Mesenchymal stem cell (in vitro differentiated cells and primary cell): ENCODE data around the gene DCAKD.

ENCODE experiments used
- DNase-seq: peaks from one replicate; pipeline ENCODE4 v3.0.0-alpha.2; 2013
- H2AFZ ChIP-seq: one replicate; pipeline ENCODE4 v1.6.1; 2013; ENCODE audit warnings: low read depth, mild to moderate bottlenecking, control low read depth, inconsistent platforms, low read length, moderate library complexity
- H2AK5ac ChIP-seq: 2 replicates; pipeline ENCODE4 v1.6.1; 2013; ENCODE audit warnings: low read length, moderate library complexity, mild to moderate bottlenecking, inconsistent platforms; ENCODE audit not compliant: severe bottlenecking
- H2BK120ac ChIP-seq: one replicate; pipeline ENCODE4 v1.6.1; 2013; ENCODE audit warnings: low read depth, mild to moderate bottlenecking, inconsistent platforms, low read length, moderate library complexity
- H2BK12ac ChIP-seq, 2 experiments: one replicate each; pipeline ENCODE4 v1.6.1; 2013; ENCODE audit warnings: inconsistent platforms in 2 of 2, low read length in 2 of 2, mild to moderate bottlenecking in 2 of 2, moderate library complexity in 2 of 2, control low read depth in 1 of 2
- H2BK15ac ChIP-seq: one replicate; pipeline ENCODE4 v1.6.1; 2013; ENCODE audit warnings: mild to moderate bottlenecking, low read depth, inconsistent platforms; ENCODE audit not compliant: poor library complexity, severe bottlenecking
- H2BK5ac ChIP-seq: 2 replicates; pipeline ENCODE4 v1.6.1; 2013; ENCODE audit warnings: low read depth, mild to moderate bottlenecking, low read length, control low read depth, inconsistent platforms; ENCODE audit not compliant: poor library complexity, severe bottlenecking
- H3K14ac ChIP-seq, 2 experiments: one replicate each; pipeline ENCODE4 v1.6.1; 2013; ENCODE audit warnings: inconsistent platforms in 2 of 2, low read length in 2 of 2, control low read depth in 1 of 2, mild to moderate bottlenecking in 1 of 2, moderate library complexity in 1 of 2
- H3K18ac ChIP-seq, 2 experiments: one replicate each; pipeline ENCODE4 v1.6.1; 2013; ENCODE audit warnings: inconsistent platforms in 2 of 2, low read length in 2 of 2, control low read depth in 1 of 2, low read depth in 1 of 2, mild to moderate bottlenecking in 1 of 2
- H3K23ac ChIP-seq, 2 experiments: one replicate each; pipeline ENCODE4 v1.6.1; 2013; ENCODE audit warnings: inconsistent platforms in 2 of 2, low read length in 2 of 2, mild to moderate bottlenecking in 2 of 2, moderate library complexity in 2 of 2, control low read depth in 1 of 2
- H3K27ac ChIP-seq: 2 replicates; pipeline ENCODE4 v1.5.1; 2013; ENCODE audit warnings: mild to moderate bottlenecking, moderate library complexity, low read length, control low read depth, inconsistent platforms; ENCODE audit not compliant: poor library complexity, severe bottlenecking
- H3K27me3 ChIP-seq, 2 experiments: 2 replicates each; pipeline versions ENCODE4 v1.6.1 to v1.7.0; 2013; ENCODE audit warnings: low read length in 2 of 2, mild to moderate bottlenecking in 2 of 2, moderate library complexity in 2 of 2, control low read depth in 1 of 2, inconsistent platforms in 1 of 2; ENCODE audit not compliant: control insufficient read depth in 1 of 2, insufficient read depth in 1 of 2
- H3K36me3 ChIP-seq, 2 experiments: 2 replicates each; pipeline versions ENCODE4 v1.6.1 to v1.7.0; 2013; ENCODE audit warnings: low read length in 2 of 2, control low read depth in 1 of 2, inconsistent platforms in 1 of 2, low read depth in 1 of 2, mild to moderate bottlenecking in 1 of 2; ENCODE audit not compliant: insufficient read depth in 2 of 2, control insufficient read depth in 1 of 2
- H3K4ac ChIP-seq, 2 experiments: one replicate each; pipeline ENCODE4 v1.6.1; 2013; ENCODE audit warnings: inconsistent platforms in 2 of 2, low read length in 2 of 2, mild to moderate bottlenecking in 2 of 2, moderate library complexity in 2 of 2, control low read depth in 1 of 2, low read depth in 1 of 2
- H3K4me1 ChIP-seq: 2 replicates; pipeline ENCODE4 v1.6.1; 2013; ENCODE audit warnings: low read depth, low read length, control low read depth; ENCODE audit not compliant: control insufficient read depth, insufficient read depth
- H3K4me2 ChIP-seq: 2 replicates; pipeline ENCODE4 v1.6.1; 2013; ENCODE audit warnings: low read length, mild to moderate bottlenecking, inconsistent platforms; ENCODE audit not compliant: poor library complexity, severe bottlenecking
- H3K4me3 ChIP-seq, 2 experiments: 2 replicates each; pipeline versions ENCODE4 v1.5.1 to v1.7.0; 2013; ENCODE audit warnings: low read length in 2 of 2, mild to moderate bottlenecking in 2 of 2, control low read depth in 1 of 2, low read depth in 1 of 2; ENCODE audit not compliant: insufficient read depth in 1 of 2
- H3K79me1 ChIP-seq: replicated peaks from 2 replicates; pipeline ENCODE4 v1.6.1; 2013; ENCODE audit warnings: mild to moderate bottlenecking, control low read depth, low read length, inconsistent platforms; ENCODE audit not compliant: poor library complexity, severe bottlenecking
- H3K9ac ChIP-seq: 2 replicates; pipeline ENCODE4 v1.7.0; 2013; ENCODE audit warnings: mild to moderate bottlenecking, low read length, moderate library complexity
- H3K9me3 ChIP-seq: 2 replicates; pipeline ENCODE4 v1.7.0; 2013; ENCODE audit warnings: mild to moderate bottlenecking, low read length; ENCODE audit not compliant: control insufficient read depth
- H4K8ac ChIP-seq: one replicate; pipeline ENCODE4 v1.6.1; 2013; ENCODE audit warnings: inconsistent platforms, mild to moderate bottlenecking, low read length, moderate library complexity
- H4K91ac ChIP-seq: one replicate; pipeline ENCODE4 v1.6.1; 2013; ENCODE audit warnings: mild to moderate bottlenecking, low read length, inconsistent platforms
- WGBS: methylation state at CpG from one replicate; pipeline ENCODE4 v1.1.7; 2013; ENCODE audit warnings: mixed read lengths; 5-methylcytosine and 5-hydroxymethylcytosine counted together

DCAKD gene

GRCh38 chr17:45006927-45007461, 44.4 kb downstream of the DCAKD start:
- Histone ChIP-seq H3K36me3 (no peaks in the 10 kb centered on the region), H3K4me2 (no peak overlapping the region), H3K14ac (no peak overlapping the region), H3K9ac (no peak overlapping the region), H3K4ac (no peak overlapping the region), H2BK12ac (no peak overlapping the region), H3K23ac (no peak overlapping the region), H2BK5ac (no peak overlapping the region), H3K27ac (no peak overlapping the region), H3K79me1 (no peaks in the 10 kb centered on the region), H4K91ac (no peak overlapping the region), H2AFZ (no peak overlapping the region), H2AK5ac (no peak overlapping the region), H3K4me1 (peaks cover 6% of the 10 kb centered on the region), H2BK15ac (no peak overlapping the region), H3K9me3 (no peaks in the 10 kb centered on the region), H3K4me3 (no peak overlapping the region), H3K18ac (no peak overlapping the region), H3K27me3 (peaks cover 27 to 46% of the 10 kb centered on the region in 2 experiments), H4K8ac (no peak overlapping the region), H2BK120ac (no peak overlapping the region)
- DNase-seq: no peak
- 40% methylated on average over 3 of the region's 10 CpGs for WGBS

- H2BK15ac ChIP-seq: no peak overlapping the region
- H3K79me1 ChIP-seq: no peaks in the 10 kb centered on the region
- peaks cover 6% of the 10 kb centered on the region for H3K4me1 ChIP-seq
- H3K36me3 ChIP-seq: no peaks in the 10 kb centered on the region
- H4K91ac ChIP-seq: no peak overlapping the region
- H3K27me3 ChIP-seq: peaks cover 27 to 47% of the 10 kb centered on the region in 2 experiments
- no peak for DNase-seq
- no peak overlapping the region for H2AK5ac ChIP-seq
- no peak overlapping the region for H3K9ac ChIP-seq
- no peak overlapping the region for H3K4ac ChIP-seq
- no peak overlapping the region for H2AFZ ChIP-seq
- no peak overlapping the region for H2BK12ac ChIP-seq
- H3K18ac ChIP-seq: no peak overlapping the region
- H3K9me3 ChIP-seq: no peaks in the 10 kb centered on the region
- no peak overlapping the region for H3K14ac ChIP-seq
- H3K23ac ChIP-seq: no peak overlapping the region
- 100% methylated on average over 1 of the region's 2 CpGs for WGBS
- H3K4me2 ChIP-seq: no peak overlapping the region
- no peak overlapping the region for H4K8ac ChIP-seq
- no peak overlapping the region for H3K27ac ChIP-seq
- H3K4me3 ChIP-seq: no peak overlapping the region
- no peak overlapping the region for H2BK120ac ChIP-seq
- H2BK5ac ChIP-seq: no peak overlapping the region
Measured at GRCh38 chr17:45005700-45006099, 45.7 kb downstream of the DCAKD start.

- no peak overlapping the region for H2AK5ac ChIP-seq
- H3K14ac ChIP-seq: no peak overlapping the region
- H3K79me1 ChIP-seq: no peaks in the 10 kb centered on the region
- H2BK12ac ChIP-seq: no peak overlapping the region
- peaks cover 6% of the 10 kb centered on the region for H3K4me1 ChIP-seq
- WGBS: no CpG with 5 or more reads among the region's 3 CpGs
- H2BK15ac ChIP-seq: peak overlapping the region; percentile 8
- no peak overlapping the region for H4K91ac ChIP-seq
- H3K36me3 ChIP-seq: no peaks in the 10 kb centered on the region
- H3K9ac ChIP-seq: no peak overlapping the region
- H3K4ac ChIP-seq: no peak overlapping the region
- H3K27me3 ChIP-seq: peaks cover 27 to 50% of the 10 kb centered on the region in 2 experiments
- no peak overlapping the region for H4K8ac ChIP-seq
- no peak for DNase-seq
- no peak overlapping the region for H2BK120ac ChIP-seq
- no peak overlapping the region for H3K4me2 ChIP-seq
- H3K9me3 ChIP-seq: peaks cover 6% of the 10 kb centered on the region
- H3K27ac ChIP-seq: no peak overlapping the region
- H2AFZ ChIP-seq: no peak overlapping the region
- no peak overlapping the region for H2BK5ac ChIP-seq
- no peak overlapping the region for H3K18ac ChIP-seq
- H3K4me3 ChIP-seq: no peak overlapping the region
- H3K23ac ChIP-seq: peak overlapping the region in 1 of 2 experiments; percentile 23
Measured at GRCh38 chr17:45004388-45004787, 47.0 kb downstream of the DCAKD start.

GRCh38 chr17:45003877-45004276, 47.6 kb downstream of the DCAKD start:
- Histone ChIP-seq H4K8ac (no peak overlapping the region), H3K27me3 (peaks cover 27 to 49% of the 10 kb centered on the region in 2 experiments), H3K36me3 (no peaks in the 10 kb centered on the region), H3K9ac (no peak overlapping the region), H3K79me1 (no peaks in the 10 kb centered on the region), H3K4me1 (peaks cover 6% of the 10 kb centered on the region), H3K23ac (no peak overlapping the region), H3K18ac (no peak overlapping the region), H2AFZ (no peak overlapping the region), H2BK5ac (no peak overlapping the region), H4K91ac (no peak overlapping the region), H2BK120ac (no peak overlapping the region), H3K4me3 (no peak overlapping the region), H3K4ac (no peak overlapping the region), H3K14ac (no peak overlapping the region), H2AK5ac (no peak overlapping the region), H3K9me3 (peaks cover 10% of the 10 kb centered on the region), H3K27ac (no peak overlapping the region), H2BK15ac (no peak overlapping the region), H2BK12ac (no peak overlapping the region), H3K4me2 (no peak overlapping the region)
- no peak for DNase-seq
- WGBS: 27% methylated on average over 8 of the region's 8 CpGs
